G401 (cell line): ENCODE results near the gene CTDP1. TPM values are rescaled to one million over a fixed set of nuclear protein-coding genes. Genes with fewer than 3 reads are reported as not detected.
A peak's percentile ranks its signal among the peaks of the same experiment; 100 is the strongest.

Source experiments
- DNase-seq: peaks from one replicate; pipeline ENCODE4 v3.0.0-alpha.2; 2015; ENCODE audit warnings: low spot score
- in situ Hi-C: cut with HindIII; loops from 2 replicates; pipeline ENCODE4 v1.10.0; 2016; ENCODE audit warnings: low sequenced_read_pairs, mixed read lengths
- total RNA-seq: library from RNA; depleted of rRNA; stranded (reverse); fragments of >200 nt; shearing (Covaris generic); gene quantifications from 2 replicates; pipeline ENCODE4 v1.2.3, GENCODE V29; 2014; rRNA removed

CTDP1 gene
- 37.1 and 39.7 TPM in 2 replicates for total RNA-seq

- peak; percentile 85 for DNase-seq
- in situ Hi-C loops: no loop called here
Measured at GRCh38 chr18:79679552-79680099, at the start of gene CTDP1. CTDP1 (plus strand) TSS chr18:79679803; CDS start chr18:79679948, 145 bp downstream.

GRCh38 chr18:79630281-79631095, 49.1 kb upstream of the CTDP1 start:
- no peak for DNase-seq
- in situ Hi-C loops: no loop called here

GRCh38 chr18:79631096-79631507, 48.5 kb upstream of the CTDP1 start:
- in situ Hi-C loops: no loop called here
- DNase-seq: no peak

GRCh38 chr18:79631761-79632446, 47.7 kb upstream of the CTDP1 start:
- no peak for DNase-seq
- in situ Hi-C loops: no loop called here

GRCh38 chr18:79632765-79633164, 46.8 kb upstream of the CTDP1 start:
- no peak for DNase-seq
- in situ Hi-C loops: no loop called here

GRCh38 chr18:79634186-79634585, 45.4 kb upstream of the CTDP1 start:
- in situ Hi-C loops: no loop called here
- no peak for DNase-seq

GRCh38 chr18:79634593-79635426, 44.8 kb upstream of the CTDP1 start:
- DNase-seq: no peak
- in situ Hi-C loops: no loop called here

GRCh38 chr18:79635427-79635726, 44.2 kb upstream of the CTDP1 start:
- DNase-seq: no peak
- in situ Hi-C loops: no loop called here

- in situ Hi-C loops: no loop called here
- DNase-seq: no peak
Measured at GRCh38 chr18:79637181-79637920, 42.3 kb upstream of the CTDP1 start.

GRCh38 chr18:79637921-79638909, 41.4 kb upstream of the CTDP1 start:
- in situ Hi-C loops: no loop called here
- no peak for DNase-seq

GRCh38 chr18:79639072-79639829, 40.4 kb upstream of the CTDP1 start:
- DNase-seq: no peak
- in situ Hi-C loops: no loop called here

GRCh38 chr18:79640064-79640672, 39.4 kb upstream of the CTDP1 start:
- in situ Hi-C loops: no loop called here

GRCh38 chr18:79640875-79641274, 38.7 kb upstream of the CTDP1 start:
- in situ Hi-C loops: no loop called here

More at GRCh38 chr18:79640064-79640672, 39.4 kb upstream of the CTDP1 start:
- no peak for DNase-seq

GRCh38 chr18:79641722-79642497, 37.7 kb upstream of the CTDP1 start:
- in situ Hi-C loops: no loop called here

More at GRCh38 chr18:79640875-79641274, 38.7 kb upstream of the CTDP1 start:
- no peak for DNase-seq

GRCh38 chr18:79642626-79643025, 37.0 kb upstream of the CTDP1 start:
- DNase-seq: no peak
- in situ Hi-C loops: no loop called here

More at GRCh38 chr18:79641722-79642497, 37.7 kb upstream of the CTDP1 start:
- DNase-seq: no peak
